GM19467 (cell line): Measurements from ENCODE around the gene LRRC45.

Experiments
- ATAC-seq: cut with Tn5 transposase; IDR thresholded peaks from one replicate; pipeline ENCODE4 v1.9.1; 2021; ENCODE audit warnings: mild to moderate bottlenecking, moderate library complexity; ENCODE audit not compliant: unreplicated experiment

Gene LRRC45

DNA sequence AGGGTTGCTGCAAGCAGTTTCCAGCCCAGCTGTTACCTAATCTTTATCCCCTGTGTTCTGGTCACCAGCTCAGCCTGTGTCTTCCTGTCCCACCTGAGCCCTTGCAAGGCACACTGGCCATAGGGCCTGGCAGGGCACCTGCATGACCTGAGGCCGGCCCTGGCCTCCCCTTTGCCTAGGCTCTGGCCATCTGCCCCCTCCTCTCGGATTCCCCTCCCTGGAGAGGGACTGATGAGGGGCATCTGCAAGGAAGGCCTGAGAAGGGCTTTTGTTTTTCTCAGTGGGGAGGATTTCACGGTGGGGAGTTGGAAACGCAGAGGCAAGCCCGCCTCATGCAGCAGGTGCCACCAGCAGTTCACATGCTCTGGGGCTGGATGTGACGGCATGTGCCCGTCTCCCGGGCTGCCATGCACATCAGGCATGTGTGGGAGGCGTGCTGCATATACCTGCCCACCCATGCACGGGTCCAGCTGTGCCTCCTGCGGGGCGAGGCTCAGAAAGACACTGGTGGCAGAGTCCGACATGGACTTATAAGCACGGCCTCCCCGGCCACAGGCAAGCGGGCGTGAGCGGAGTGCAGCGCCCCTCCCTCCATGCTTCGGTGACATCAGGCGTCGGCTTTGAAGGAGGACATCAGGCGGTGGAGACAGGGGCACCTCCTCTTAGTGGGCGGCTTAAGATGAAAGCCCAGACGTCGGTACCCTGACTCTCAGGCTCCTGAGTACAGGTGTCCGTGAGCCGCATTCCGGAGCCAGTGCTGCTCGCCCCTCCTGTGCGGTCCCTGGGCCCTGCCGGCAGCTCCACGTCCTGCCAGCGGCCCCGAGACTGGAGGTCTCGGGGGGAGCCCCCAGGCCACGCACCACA lies 29.1 kb upstream of the LRRC45 start:
- no peak for ATAC-seq

DNA sequence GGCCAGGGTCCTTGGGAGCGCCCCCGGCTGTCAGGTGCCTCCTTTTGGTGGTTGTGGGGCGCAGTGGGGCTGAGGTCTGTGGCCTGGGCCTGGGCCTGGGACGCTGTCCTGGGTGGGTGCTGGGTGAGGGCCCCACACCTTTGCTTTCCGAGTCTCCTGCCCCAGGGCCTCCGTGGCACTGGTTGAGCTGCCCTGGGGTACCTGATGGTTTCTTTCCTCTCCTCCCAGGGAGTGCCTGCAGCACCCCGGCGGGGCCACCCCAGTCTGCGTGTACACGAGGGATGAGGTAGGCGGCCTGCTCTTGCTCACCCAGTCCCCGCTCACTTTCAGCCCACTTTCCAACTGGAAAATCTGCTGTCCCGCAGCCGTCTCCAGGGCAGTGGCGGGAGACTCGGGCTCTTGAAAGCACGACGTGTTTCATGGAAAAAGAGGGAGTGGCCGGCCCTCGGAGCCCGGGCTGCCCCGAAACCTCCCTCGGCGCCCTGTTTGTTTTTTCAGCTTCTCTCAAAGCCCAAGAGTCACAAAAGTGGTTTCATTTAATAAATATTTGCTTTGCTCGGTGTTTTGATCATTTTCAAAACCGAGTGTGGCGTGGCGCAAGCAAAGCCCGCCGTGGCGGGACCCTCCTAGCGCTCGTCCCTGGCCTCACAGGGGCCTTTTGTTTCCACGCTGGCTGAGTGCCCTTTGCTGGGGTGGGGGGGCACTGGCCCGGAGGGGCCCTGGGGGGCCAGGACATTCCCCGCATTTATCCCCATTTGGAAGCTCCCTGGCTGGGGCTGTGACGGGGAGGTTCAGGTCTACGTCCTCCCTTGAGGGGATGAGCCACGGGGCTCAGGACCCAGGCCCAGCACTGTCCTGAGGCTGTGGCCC lies 28.3 kb upstream of the LRRC45 start:
- ATAC-seq = no peak

DNA sequence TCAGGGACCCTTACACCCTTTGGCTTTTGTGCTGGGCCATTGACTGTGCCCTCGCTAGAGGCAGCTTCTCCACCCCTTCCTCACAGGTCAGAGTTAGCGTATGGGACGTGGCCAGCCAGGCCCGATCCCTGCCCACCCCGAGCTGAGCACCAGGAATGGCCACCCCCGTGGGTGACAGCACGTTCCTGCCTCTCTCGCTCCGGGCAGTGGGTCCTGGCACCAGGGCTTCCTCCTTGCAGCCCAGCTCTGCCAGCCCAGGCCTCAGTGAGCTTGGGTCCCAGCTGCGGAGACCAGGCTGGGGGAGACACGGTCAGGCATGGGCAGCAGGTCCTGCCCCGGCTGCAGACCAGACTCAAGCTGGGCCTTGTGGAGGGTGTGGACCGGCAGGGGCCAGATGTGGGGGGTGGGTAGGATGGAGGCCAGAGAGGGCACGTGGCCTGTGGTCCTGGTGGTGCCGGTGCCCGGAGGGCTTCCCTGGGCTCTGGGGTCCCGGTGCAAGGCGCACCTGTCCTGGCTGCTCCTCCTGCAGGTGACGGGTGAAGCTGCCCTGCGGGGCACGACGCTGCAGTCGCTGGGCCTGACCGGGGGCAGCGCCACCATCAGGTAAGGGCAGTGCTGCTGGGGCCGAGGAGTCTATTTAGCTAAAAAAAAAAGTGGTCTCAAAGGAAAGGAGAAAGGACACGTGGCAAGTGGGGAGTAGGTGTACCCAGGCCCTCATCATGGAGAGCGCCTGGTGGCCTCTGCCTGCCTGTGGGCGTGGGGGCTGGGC lies 27.5 kb upstream of the LRRC45 start:
- ATAC-seq = no peak

DNA sequence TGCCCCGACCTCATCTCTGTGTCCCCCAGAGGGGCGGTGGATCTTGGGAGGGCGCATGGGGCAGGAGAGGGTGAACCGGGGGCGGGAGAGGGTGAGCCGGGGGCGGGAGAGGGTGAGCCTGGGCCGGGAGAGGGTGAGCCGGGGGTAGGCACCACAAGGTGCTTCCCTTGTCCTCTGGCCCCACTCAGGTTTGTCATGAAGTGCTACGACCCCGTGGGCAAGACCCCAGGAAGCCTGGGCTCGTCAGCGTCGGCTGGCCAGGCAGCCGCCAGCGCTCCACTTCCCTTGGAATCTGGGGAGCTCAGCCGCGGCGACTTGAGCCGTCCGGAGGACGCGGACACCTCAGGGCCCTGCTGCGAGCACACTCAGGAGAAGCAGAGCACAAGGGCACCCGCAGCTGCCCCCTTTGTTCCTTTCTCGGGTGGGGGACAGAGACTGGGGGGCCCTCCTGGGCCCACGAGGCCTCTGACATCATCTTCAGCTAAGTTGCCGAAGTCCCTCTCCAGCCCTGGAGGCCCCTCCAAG lies 26.8 kb upstream of the LRRC45 start:
- no peak for ATAC-seq

DNA sequence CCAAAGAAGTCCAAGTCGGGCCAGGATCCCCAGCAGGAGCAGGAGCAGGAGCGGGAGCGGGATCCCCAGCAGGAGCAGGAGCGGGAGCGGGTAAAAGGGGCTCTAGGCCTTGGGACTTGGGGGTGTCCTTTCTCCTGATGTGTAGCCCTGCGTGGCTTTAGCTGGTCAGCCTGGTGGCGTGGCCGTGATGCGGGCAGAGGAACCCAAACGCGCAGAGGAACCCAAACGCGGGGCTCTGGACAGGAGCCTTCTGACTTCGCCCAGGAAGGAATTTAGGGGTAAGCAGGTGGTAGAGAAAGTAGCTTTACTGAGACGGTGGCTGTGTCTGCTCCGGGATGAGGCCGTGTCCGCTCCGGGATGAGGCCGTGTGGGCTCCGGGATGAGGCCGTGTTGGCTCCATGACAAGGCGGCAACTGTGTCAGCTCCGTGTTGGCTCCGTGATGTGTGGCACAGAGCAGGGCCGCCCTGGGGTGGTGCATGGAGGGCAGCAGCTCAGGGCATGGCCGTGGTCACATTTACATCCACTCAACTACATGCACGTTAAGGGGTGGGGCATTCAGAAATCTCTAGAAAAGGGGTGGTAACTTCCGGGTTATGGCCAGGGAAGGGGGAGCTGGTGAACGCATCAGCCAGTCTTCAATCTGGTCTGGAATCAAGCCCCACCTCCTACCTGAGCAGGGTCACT lies 26.2 kb upstream of the LRRC45 start:
- no peak for ATAC-seq

DNA sequence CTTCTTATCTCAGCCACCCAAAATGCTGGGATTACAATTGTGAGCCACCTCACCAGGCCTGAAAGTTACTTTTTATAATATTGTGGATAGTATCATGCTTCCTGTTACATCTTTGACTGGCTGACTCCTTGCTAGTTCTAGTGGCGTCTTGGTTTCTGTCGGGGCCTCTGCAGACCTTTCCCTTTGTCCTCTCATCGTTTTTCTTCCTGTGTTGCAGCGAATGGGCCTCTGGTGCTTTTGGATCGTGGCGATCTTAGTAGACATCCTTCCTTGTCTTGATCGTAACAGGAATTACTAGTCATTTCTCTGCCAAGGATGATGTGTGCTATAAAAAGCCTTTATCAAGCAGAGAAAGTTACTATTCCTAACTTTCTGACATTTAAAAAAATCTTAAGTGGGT lies 24.9 kb upstream of the LRRC45 start:
- ATAC-seq = no peak

DNA sequence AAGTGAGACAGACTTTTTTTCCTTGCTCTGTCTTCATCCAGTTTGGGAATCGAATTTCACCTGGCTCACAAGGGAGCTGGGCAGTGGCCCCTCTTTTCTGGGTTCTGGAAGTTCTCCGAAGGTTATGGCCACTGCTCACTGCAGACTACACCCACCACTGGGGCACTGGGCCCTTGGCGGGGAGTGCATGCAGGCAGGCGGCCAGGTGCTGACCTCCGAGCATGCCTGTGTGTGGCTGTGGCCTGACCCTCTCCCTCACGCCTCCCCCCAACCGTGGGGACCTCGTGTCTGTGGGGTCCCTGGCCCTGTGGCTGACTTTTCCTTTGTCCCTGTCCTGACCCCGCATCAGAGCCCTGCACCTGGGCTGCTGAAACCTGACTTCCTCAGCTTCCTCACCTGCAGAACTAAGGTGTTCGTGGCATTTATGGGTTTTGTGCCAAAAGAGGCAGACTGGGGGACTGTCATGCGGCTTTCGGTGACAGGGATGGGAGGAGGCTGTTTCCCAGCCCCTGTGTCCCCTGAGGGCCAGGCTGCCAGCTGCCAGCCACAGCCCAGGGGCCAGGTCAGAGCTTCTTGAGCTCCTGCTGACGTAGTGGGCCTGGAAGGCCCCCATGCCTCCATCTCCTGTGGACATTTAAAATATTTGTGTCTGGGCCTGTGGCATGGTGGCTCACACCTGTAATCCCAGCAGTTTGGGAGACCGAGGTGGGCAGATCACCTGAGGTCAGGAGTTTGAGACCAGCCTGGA lies 24.2 kb upstream of the LRRC45 start:
- no peak for ATAC-seq

DNA sequence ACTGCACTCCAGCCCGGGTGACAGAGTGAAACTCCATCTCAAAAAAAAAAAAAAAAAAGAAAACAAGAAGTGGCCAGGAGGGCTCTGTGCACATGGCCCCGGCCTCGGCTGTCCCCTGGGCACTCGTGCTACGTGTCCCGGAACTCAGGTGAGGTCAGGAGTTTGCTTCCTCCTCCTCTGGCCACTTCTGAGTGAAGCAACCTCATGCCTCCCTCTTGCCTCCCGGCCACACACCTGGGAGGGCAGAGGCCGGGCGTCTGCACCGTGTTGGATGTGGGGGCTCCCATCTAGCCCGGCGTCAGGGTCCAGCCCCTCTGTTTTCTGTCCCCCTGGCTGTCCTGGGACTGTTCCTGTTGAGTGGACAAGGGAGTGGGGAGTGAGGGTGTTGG lies 23.5 kb upstream of the LRRC45 start:
- ATAC-seq = no peak

DNA sequence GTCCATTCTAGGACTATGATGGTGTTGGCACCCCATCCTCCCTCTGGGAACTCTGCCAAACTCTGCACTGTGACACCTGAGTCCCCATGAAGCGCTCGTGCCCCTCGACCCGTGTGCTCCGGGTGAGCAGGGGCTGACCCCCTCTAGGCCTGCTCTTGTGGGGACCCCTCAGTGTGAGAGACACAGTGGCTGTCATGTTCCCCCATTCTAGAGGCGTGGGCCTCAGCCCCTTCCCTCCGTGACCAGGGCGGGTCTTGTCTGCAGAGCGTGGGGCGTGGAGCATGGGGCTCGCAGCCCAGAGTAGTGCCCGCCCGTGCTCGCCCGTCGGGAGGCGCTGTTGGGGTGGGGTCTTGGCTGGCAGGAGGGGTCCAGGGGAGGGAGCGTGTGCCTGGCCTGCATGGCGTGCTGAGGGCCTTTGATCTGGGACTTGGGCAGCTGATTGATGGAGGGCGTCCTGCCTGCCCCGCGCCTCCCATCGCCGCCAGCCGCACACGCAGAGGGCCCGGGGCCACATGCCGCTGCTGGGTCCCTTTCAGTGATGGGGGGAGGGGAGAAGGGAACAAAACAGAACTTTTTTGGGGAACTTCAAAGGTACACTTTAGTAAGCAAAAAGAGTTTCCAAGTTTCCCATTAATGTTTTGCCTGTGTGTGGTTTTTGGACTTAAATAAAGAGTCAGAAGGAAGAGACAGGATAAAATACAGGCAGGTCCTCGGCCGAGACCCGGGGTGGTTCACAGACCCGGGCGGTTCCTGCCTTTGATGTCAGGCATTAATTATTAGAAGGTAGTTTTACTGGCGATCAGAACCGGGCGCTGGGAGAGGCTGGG lies 22.9 kb upstream of the LRRC45 start:
- no peak for ATAC-seq

DNA sequence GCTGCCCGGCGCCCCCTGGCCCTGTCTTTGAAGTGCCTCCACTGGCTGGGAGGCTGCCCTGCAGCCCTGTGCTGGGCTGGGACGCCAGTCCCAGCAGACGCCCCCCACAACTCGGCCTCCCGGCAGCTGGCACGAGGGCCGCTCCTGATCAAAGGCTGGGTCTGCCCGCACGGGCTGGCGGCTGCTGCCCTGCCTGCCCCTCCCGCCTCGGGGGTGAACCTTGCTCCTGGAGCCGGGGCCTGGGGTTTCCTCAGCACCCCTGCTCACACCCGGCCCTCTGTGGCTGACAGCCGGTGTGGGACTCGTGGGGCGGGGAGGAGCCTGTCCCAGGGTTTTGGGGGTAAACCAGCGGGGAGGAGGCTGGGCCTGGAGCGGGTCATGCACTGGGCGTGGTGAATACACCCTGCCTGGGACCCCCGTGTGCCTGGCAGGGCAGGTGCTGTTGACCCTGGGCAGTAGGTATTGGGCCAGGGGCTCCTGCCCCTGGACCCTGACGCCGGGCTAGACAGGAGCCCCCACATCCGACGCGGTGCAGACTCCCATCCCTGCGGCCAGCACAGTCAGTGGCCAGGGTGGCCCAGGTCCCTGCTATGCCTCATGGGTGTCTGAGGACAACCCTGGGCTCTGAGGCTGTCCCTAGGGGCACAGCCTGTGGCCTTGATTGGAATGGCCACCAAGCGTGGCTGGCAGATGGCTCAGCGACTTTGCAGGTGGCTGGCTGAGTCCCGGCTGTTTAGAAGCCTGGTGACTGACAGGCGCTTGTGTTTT lies 22.1 kb upstream of the LRRC45 start:
- no peak for ATAC-seq

DNA sequence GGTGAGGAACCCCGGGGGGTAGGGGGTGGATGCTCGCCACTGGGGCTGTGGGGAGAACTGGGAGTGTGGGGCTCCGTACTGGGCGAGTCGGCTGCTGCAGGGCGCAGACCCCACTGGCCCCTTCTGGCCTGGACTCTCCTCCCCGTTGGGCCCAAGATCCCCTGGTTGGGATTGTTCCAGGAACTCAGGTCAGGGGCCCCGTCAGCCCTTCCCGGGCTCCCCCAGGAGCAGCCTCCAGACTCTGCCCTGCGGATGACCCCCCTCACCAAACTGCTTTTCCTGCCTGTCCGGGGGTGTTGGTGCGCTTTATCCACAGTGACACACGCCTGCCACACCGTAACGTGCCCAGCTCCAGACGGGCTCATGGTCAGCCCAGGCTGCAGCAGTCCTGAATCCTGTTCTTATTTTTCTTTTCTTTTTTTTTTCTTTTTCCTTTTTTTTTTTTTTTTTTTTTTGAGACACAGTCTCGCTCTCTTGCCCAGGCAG lies 21.5 kb upstream of the LRRC45 start:
- ATAC-seq = no peak

DNA sequence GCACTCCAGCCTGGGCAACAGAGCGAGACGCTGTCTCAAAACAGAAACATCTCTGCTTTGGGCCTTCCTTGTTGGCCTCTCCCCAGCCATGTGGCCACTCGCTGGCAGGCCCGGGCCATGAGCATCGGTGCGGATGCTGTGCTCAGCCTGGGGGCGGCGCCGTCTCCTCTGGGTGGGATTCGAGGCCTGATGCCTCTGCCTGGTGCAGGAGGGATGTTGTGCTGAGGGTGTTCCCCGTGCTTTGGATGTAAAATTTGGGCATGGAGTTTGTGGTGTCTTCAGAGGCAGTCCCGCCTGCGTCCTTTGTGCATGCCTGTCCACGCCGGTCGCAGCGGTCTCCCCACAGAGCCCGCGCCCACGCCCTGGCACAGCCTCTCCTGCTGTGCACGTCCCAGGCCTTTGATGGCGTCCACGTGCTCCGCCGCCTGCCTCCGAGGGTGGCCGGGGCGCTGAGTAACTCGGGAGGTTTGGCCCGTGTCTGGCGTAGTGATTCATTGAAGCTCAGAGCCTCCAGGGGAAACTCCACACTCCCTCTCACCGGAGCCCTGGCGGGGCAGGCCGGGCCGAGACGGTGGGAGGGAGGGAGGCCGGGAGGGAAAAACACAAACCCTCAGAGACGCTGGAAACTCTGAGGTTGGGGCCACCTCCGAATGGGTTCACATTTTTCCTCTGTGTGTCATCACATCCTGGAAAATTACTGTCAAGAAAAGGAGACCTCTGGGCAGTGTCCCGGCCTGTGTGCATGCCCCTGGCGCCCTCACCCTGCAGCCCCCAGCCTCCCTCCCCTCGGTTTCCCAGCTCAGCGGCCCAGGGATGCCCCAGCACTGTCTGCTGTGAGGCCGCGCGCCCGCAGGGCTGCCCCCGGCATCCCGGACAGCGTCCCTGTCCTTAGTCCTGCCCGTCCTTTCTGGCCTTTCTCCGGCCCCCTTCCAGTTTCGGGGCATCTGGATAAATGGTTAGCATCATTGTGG lies 19.4 kb upstream of the LRRC45 start:
- no peak for ATAC-seq

DNA sequence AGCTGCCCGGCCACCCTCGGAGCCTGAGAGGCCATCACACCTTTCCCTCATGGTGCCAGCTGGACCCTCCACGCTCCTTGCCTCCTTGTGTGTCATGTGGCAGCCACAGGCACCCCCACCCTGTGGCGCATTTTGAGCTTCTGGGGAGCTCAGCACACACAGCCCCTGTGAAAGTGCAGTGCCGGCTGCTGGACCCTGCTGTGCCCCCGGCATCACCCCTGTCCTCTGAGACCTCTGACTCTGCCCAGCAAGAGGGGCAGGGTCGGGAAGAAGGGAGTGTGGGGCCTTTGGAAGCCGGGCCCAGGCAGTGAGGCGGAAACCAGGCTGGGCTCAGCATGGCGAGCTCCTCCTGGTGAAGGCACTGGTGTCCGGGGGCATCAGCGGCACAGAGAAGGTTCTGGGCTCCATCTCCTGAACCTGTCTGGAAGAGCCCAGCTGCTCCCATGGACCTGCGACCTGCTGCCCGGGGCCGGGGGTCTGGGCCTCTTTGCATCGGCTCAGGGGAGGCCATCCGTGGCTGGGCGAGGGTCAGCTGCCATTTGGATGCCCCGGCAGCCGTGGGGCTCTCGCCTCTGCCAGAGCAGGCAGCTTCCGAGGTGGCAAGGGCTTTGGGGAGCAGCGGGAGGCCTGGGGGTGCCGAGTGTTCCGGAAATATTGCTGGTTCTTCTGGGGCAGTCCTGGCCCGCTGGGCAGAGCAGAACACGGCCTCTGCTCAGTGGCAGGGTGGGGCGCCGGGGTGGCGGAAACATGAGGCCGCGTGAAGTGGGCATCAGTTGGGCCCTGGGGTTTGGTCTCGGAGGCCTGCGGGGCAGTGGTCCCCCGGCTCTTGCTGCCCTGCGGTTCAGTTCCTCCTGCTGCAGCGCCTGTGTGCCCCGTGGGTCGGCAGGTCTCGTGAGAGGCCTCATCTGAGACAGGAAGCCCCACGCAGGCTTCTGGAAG lies 18.3 kb upstream of the LRRC45 start:
- no peak for ATAC-seq

DNA sequence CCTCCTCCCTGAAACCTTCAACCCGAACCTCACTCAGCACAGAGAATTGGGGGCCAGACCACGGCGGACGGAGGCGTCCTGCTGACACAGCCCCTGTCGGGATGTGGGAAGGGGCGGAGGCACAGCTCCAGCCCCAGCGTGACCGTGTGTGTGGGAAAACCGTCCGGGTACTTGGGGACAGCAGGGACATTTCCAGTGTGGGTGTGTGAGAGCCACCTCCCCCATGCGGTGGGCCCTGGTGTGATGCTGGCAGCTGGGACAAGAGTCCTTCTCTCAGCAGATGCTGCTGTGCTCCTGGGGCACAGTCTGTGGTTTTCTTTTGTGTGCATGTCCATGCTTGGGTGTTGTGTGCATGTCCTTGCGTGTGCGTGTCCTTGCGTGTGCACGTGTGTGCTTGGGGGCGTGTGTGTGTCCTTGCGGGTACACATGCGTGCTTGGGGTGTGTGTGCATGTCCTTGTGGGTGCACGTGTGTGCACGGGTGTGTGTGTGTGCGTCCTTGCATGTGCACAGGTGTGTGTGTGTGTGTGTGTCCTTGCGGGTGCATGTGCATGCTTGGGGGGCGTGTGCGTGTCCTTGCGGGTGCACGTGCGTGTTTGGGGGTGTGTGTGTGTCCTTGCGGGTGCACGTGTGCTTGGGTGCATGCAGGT lies 17.3 kb upstream of the LRRC45 start:
- ATAC-seq = no peak

DNA sequence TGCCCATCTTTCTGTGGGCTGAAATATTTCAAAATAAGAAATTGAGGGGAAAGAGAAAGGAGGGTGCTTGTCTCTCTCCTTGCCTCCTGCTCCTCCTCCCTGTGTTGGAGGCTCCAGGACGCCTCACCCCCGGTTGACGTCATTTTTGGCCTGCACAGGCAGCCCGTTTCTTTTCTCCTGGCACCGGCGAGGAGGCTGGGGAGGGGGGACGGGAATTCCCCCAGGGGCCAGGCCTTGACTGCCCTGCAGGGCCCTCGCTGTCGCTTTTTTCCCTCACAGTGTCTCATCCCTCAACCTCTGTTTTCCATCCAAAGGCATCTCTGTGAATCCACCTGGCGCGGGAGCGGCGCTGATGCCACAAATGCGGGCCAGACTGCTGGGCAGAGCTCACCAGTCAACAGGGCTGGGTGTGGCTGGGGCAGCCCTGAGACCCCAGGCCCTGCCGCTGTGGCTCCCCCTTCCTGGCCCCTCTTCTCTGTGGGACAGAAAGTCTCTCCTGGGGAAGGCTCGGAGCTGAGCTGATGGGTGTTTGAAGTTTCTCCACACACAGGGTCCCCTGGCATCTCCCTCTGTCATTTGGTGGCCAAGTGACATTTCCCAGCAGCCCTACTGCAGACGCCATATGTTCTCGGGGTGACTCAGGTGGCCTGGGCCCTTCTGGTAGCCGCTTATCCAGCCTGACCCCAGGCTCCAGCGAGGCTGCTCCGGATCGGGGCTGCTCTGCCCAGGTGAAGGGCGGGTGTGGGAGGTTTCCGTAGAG lies 16.5 kb upstream of the LRRC45 start:
- no peak for ATAC-seq
